Endothelial cell (in vitro differentiated cells): ENCODE data around the gene SLC9A9. TPM values are rescaled to one million over a fixed set of nuclear protein-coding genes. Genes with fewer than 3 reads are reported as not detected.

Experiments
- DNase-seq: peaks from one replicate; pipeline ENCODE4 v3.0.0; 2021; ENCODE audit warnings: low spot score
- H3K27ac Mint-ChIP-seq: one replicate; pipeline ENCODE4 v1.8.0; 2021; ENCODE audit warnings: mixed read lengths, inconsistent platforms; ENCODE audit not compliant: unreplicated experiment
- H3K27me3 Mint-ChIP-seq: one replicate; pipeline ENCODE4 v1.8.0; 2021; ENCODE audit warnings: mild to moderate bottlenecking, moderate library complexity, mixed read lengths, inconsistent platforms; ENCODE audit not compliant: unreplicated experiment
- H3K36me3 Mint-ChIP-seq: one replicate; pipeline ENCODE4 v1.8.0; 2021; ENCODE audit warnings: mild to moderate bottlenecking, low read depth, mixed read lengths, inconsistent platforms; ENCODE audit not compliant: unreplicated experiment
- H3K4me1 Mint-ChIP-seq: one replicate; pipeline ENCODE4 v1.8.0; 2021; ENCODE audit warnings: mild to moderate bottlenecking, mixed read lengths, inconsistent platforms; ENCODE audit not compliant: unreplicated experiment
- H3K4me3 Mint-ChIP-seq: one replicate; pipeline ENCODE4 v1.8.0; 2021; ENCODE audit warnings: mild to moderate bottlenecking, mixed read lengths, inconsistent platforms; ENCODE audit not compliant: unreplicated experiment
- H3K9me3 Mint-ChIP-seq: one replicate; pipeline ENCODE4 v1.8.0; 2021; ENCODE audit warnings: mixed read lengths, inconsistent platforms; ENCODE audit not compliant: unreplicated experiment
- CTCF ChIP-seq: fragments of 200-600 bp; sonication (generic); IDR thresholded peaks from one replicate; pipeline ENCODE4 v1.5.0; 2021; ENCODE audit warnings: antibody characterized with exemption; ENCODE audit not compliant: unreplicated experiment
- total RNA-seq: library from RNA; stranded (reverse); fragmentation: NEBNext Ultra II Directional; extraction: Animal tissue kit (Norgen Biotek cat#: 25700); gene quantifications from one replicate; pipeline ENCODE4 v1.2.1, GENCODE V29; 2021; ENCODE audit not compliant: unreplicated experiment

The SLC9A9 gene
- total RNA-seq, 1 donor from 2014 or later: 7.9 TPM

GRCh38 chr3:143775459-143775858 is 72.8 kb downstream of the SLC9A9 start:
- Mint-ChIP-seq H3K27ac (no peak overlapping the region), H3K4me3 (no peak overlapping the region), H3K36me3 (no peaks in the 10 kb centered on the region), H3K9me3 (no peaks in the 10 kb centered on the region), H3K27me3 (no peaks in the 10 kb centered on the region), H3K4me1 (no peaks in the 10 kb centered on the region)
- peak; percentile 58 for TF ChIP-seq CTCF
- DNase-seq: no peak

DNA sequence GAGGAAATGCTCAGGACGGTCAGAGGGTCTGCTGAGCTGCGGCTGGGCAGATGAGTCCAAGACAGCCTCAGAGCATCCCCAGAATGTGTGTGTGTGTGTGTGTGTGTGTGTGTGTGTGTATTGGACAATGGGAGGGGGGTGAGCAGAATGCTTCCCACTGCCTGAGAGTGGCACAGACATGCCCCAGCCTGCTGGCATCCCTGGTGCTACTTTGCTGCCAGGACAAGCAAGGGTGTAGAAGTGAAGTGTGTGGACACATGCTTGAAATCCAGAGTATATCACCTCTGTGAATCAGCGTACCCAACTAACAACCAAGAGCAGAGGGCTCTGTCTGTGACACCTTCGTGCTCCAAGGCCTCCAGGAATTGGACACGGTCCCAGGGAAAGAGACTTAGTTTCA is 76.3 kb downstream of the SLC9A9 start:
- Mint-ChIP-seq H3K4me3 (no peak overlapping the region), H3K27ac (no peak overlapping the region), H3K27me3 (no peaks in the 10 kb centered on the region), H3K9me3 (no peaks in the 10 kb centered on the region), H3K4me1 (no peaks in the 10 kb centered on the region), H3K36me3 (no peaks in the 10 kb centered on the region)
- DNase-seq: no peak
- no peak for TF ChIP-seq CTCF

DNA sequence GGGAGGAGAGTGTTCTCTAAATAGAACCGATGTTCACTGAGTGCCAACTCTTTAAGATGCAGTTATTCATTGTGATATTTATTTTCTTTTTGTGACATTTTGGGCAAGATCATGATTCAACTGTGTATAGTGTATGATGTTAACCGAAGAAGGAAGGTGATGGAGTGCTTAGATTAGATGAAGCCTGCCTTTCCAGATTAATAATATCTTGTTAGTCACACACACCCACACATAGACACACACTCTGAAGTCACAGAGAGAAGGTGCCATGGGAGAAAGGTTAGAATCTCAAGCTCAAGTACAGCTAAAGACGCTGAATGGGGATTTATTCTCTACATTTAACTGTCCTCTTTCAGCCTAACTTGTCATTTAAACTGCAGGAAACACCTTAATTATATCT is 77.0 kb downstream of the SLC9A9 start:
- Mint-ChIP-seq H3K4me1 (no peaks in the 10 kb centered on the region), H3K27ac (no peak overlapping the region), H3K27me3 (no peaks in the 10 kb centered on the region), H3K36me3 (no peaks in the 10 kb centered on the region), H3K9me3 (no peaks in the 10 kb centered on the region), H3K4me3 (no peak overlapping the region)
- no peak for TF ChIP-seq CTCF
- DNase-seq: no peak

DNA sequence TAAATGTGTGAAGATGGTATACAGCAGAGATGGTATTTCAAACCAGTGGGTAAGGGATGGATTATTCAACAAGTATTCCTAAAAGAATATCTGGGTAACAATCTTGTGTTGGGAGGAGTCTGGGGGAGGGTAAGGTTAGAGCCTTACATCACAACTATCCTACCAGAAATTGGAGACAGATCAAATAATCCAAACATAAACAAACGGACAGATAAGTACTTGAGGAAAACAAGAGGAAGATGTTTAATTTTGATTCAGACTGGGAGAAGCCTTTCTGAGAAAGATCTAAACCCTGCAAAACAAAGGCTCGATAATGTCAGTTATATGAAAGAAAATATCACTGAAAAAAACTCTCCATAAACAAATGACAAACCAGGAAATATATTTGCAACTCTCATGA is 77.9 kb downstream of the SLC9A9 start:
- H3K36me3 Mint-ChIP-seq: no peaks in the 10 kb centered on the region
- no peaks in the 10 kb centered on the region for H3K27me3 Mint-ChIP-seq
- no peak overlapping the region for H3K4me3 Mint-ChIP-seq
- no peaks in the 10 kb centered on the region for H3K9me3 Mint-ChIP-seq
- no peak overlapping the region for H3K27ac Mint-ChIP-seq
- H3K4me1 Mint-ChIP-seq: no peaks in the 10 kb centered on the region
- no peak for TF ChIP-seq CTCF
- no peak for DNase-seq

DNA sequence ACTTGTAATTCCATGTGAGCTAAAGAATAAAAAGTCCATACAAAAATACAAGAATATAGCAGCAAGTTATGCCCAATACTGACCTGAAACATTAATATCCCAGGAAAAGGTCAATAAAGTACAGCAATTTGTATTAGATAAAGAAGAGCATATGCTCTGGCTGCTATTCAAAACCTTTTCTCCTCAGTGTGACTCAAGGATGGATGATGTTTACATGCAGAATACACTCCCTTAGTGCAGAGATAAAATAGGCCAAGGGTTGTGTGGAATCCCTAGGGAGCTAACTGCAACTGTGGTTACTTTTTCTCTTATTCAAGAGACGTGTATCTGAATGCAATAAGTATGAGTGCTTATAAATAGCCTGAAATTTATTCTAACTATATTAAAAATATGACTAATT is 78.7 kb downstream of the SLC9A9 start:
- Mint-ChIP-seq H3K9me3 (no peaks in the 10 kb centered on the region), H3K27ac (no peak overlapping the region), H3K4me3 (no peak overlapping the region), H3K27me3 (no peaks in the 10 kb centered on the region), H3K36me3 (no peaks in the 10 kb centered on the region), H3K4me1 (no peaks in the 10 kb centered on the region)
- no peak for TF ChIP-seq CTCF
- DNase-seq: no peak
